ENCODE measurements around the gene TSEN54.
"Not testable (repeated sequence)": the region's sequence is repeated elsewhere in the genome, so short reads cannot be mapped to it uniquely, and the experiment has no call there.

Gene TSEN54

GRCh38 chr17:75517297-75517865 is 1.1 kb downstream of the TSEN54 start:
- in situ Hi-C loops (cut with MboI; ENCODE audit: low sequenced_read_pairs), result no loop called here

- in situ Hi-C loops (cut with MboI; ENCODE audit: low sequenced_read_pairs), result no loop called here
These were observed 1.9 kb downstream of the TSEN54 start for GRCh38 chr17:75518201-75518600.

GRCh38 chr17:75518983-75519537 is 2.7 kb downstream of the TSEN54 start:
- in situ Hi-C loops (cut with MboI; ENCODE audit: low sequenced_read_pairs), result no loop called here

GRCh38 chr17:75520413-75520812 is 4.1 kb downstream of the TSEN54 start:
- in situ Hi-C loops (cut with MboI; ENCODE audit: low sequenced_read_pairs), result not testable (repeated sequence)

GRCh38 chr17:75521290-75521689 is 5.0 kb downstream of the TSEN54 start:
- in situ Hi-C loops (cut with MboI; ENCODE audit: low sequenced_read_pairs), result no loop called here

- in situ Hi-C loops (cut with MboI; ENCODE audit: low sequenced_read_pairs), result no loop called here
These were observed 5.8 kb downstream of the TSEN54 start for GRCh38 chr17:75521951-75522727.

GRCh38 chr17:75523647-75524046 is 7.3 kb downstream of the TSEN54 start:
- in situ Hi-C loops (cut with MboI; ENCODE audit: low sequenced_read_pairs), result no loop called here

- in situ Hi-C loops (cut with MboI; ENCODE audit: low sequenced_read_pairs), result no loop called here
These were observed 8.1 kb downstream of the TSEN54 start for GRCh38 chr17:75524269-75524969.

GRCh38 chr17:75524970-75525805 is 8.9 kb downstream of the TSEN54 start, which contains the start of gene LLGL2:
TSS of gene LLGL2 (plus strand) at chr17:75525697. CDS start at chr17:75543427, 17,730 bp downstream.
- in situ Hi-C loops (cut with MboI; ENCODE audit: low sequenced_read_pairs), result no loop called here

- in situ Hi-C loops (cut with MboI; ENCODE audit: low sequenced_read_pairs), result no loop called here
These were observed 9.7 kb downstream of the TSEN54 start for GRCh38 chr17:75525806-75526554.

GRCh38 chr17:75526555-75527270 is 10.4 kb downstream of the TSEN54 start:
- in situ Hi-C loops (cut with MboI; ENCODE audit: low sequenced_read_pairs), result no loop called here

GRCh38 chr17:75530837-75531720 is 14.8 kb downstream of the TSEN54 start:
- in situ Hi-C loops (cut with MboI; ENCODE audit: low sequenced_read_pairs), result no loop called here

- in situ Hi-C loops (cut with MboI; ENCODE audit: low sequenced_read_pairs), result no loop called here
These were observed 15.4 kb downstream of the TSEN54 start for GRCh38 chr17:75531721-75532072.

GRCh38 chr17:75535119-75535537 is 18.8 kb downstream of the TSEN54 start:
- in situ Hi-C loops (cut with MboI; ENCODE audit: low sequenced_read_pairs), result no loop called here

- in situ Hi-C loops (cut with MboI; ENCODE audit: low sequenced_read_pairs), result no loop called here
These were observed 19.5 kb downstream of the TSEN54 start for GRCh38 chr17:75535871-75536270.

- in situ Hi-C loops (cut with MboI; ENCODE audit: low sequenced_read_pairs), result no loop called here
These were observed 20.0 kb downstream of the TSEN54 start for GRCh38 chr17:75536366-75536765.

GRCh38 chr17:75539967-75540729 is 23.8 kb downstream of the TSEN54 start:
- in situ Hi-C loops (cut with MboI; ENCODE audit: low sequenced_read_pairs), result no loop called here

All from hTERT RPE-1 (cell line).